ENCODE measurements around the gene CTNNA2.

Gene CTNNA2

GRCh38 chr2:79855264-79856006, 342.6 kb downstream of the CTNNA2 start:
- DNase-seq (ENCODE audit: low spot score) = peak; percentile 31

GRCh38 chr2:79857888-79858287, 345.0 kb downstream of the CTNNA2 start:
- DNase-seq (ENCODE audit: low spot score) = no peak

- DNase-seq (ENCODE audit: low spot score) = peak; percentile 43
Measured at GRCh38 chr2:79860228-79861058, 347.6 kb downstream of the CTNNA2 start.

- DNase-seq (ENCODE audit: low spot score) = no peak
Measured at GRCh38 chr2:79861059-79861374, 348.2 kb downstream of the CTNNA2 start.

GRCh38 chr2:79862756-79863155, 349.9 kb downstream of the CTNNA2 start:
- DNase-seq (ENCODE audit: low spot score) = no peak

- no peak for DNase-seq (ENCODE audit: low spot score)
Measured at GRCh38 chr2:79872656-79873055, 359.8 kb downstream of the CTNNA2 start.

GRCh38 chr2:79874015-79874414, 361.2 kb downstream of the CTNNA2 start:
- no peak for DNase-seq (ENCODE audit: low spot score)

GRCh38 chr2:79876430-79876829, 363.6 kb downstream of the CTNNA2 start:
- DNase-seq (ENCODE audit: low spot score) = peak; percentile 35

- DNase-seq (ENCODE audit: low spot score) = no peak
Measured at GRCh38 chr2:79882548-79882947, 369.7 kb downstream of the CTNNA2 start.

GRCh38 chr2:79887747-79888374, 375.0 kb downstream of the CTNNA2 start:
- DNase-seq (ENCODE audit: low spot score) = peak; percentile 65

- DNase-seq (ENCODE audit: low spot score) = no peak
Measured at GRCh38 chr2:79892123-79892522, 379.3 kb downstream of the CTNNA2 start.

- DNase-seq (ENCODE audit: low spot score) = no peak
Measured at GRCh38 chr2:79899196-79899595, 386.3 kb downstream of the CTNNA2 start.

- no peak for DNase-seq (ENCODE audit: low spot score)
Measured at GRCh38 chr2:79901161-79901560, 388.3 kb downstream of the CTNNA2 start.

- DNase-seq (ENCODE audit: low spot score) = no peak
Measured at GRCh38 chr2:79903222-79904000, 390.6 kb downstream of the CTNNA2 start.

GRCh38 chr2:79906139-79906890, 393.5 kb downstream of the CTNNA2 start:
- DNase-seq (ENCODE audit: low spot score) = no peak

- no peak for DNase-seq (ENCODE audit: low spot score)
Measured at GRCh38 chr2:79909521-79909920, 396.7 kb downstream of the CTNNA2 start.

- DNase-seq (ENCODE audit: low spot score) = no peak
Measured at GRCh38 chr2:79910643-79911042, 397.8 kb downstream of the CTNNA2 start.

GRCh38 chr2:79915455-79915854, 402.6 kb downstream of the CTNNA2 start:
- no peak for DNase-seq (ENCODE audit: low spot score)

GRCh38 chr2:79916285-79916684, 403.4 kb downstream of the CTNNA2 start:
- no peak for DNase-seq (ENCODE audit: low spot score)

GRCh38 chr2:79920512-79921076, 407.7 kb downstream of the CTNNA2 start:
- DNase-seq (ENCODE audit: low spot score) = no peak

GRCh38 chr2:79929624-79930023, 416.8 kb downstream of the CTNNA2 start:
- DNase-seq (ENCODE audit: low spot score) = no peak

Data from GM03348 (cell line).